ENCODE measurements around the gene TP53.

TP53 gene

DNA sequence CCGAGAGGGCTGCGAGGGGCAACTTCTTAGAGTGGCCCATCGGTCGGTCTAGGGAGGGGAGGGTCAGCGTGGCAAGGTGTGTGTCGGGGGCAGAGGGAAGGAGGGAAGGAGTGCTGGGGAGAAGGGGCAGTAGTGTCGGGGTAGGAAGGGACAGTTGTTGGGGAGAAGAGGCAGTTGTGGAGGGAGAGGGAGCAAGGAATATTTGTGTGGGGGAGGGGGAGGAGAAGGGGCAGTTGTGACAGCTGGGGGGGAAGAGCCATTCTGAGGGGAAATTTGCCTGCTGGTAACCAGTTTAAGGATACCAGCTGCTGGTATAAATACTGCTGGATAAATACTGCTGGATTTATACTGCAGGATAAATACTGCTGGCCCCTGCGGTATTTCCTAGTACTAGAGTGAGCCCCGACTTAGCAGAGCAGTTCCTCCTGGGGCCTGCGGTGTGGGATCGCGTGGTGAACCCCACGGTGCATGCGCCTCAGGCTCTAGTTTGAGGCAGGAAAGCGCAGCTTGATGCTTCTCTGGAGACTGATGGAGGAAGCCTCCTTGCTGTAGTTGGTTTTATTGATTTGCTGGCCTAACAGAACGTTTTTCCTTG is 30.6 kb upstream of the TP53 start (continued):
- TF ChIP-seq, protein P1, sequence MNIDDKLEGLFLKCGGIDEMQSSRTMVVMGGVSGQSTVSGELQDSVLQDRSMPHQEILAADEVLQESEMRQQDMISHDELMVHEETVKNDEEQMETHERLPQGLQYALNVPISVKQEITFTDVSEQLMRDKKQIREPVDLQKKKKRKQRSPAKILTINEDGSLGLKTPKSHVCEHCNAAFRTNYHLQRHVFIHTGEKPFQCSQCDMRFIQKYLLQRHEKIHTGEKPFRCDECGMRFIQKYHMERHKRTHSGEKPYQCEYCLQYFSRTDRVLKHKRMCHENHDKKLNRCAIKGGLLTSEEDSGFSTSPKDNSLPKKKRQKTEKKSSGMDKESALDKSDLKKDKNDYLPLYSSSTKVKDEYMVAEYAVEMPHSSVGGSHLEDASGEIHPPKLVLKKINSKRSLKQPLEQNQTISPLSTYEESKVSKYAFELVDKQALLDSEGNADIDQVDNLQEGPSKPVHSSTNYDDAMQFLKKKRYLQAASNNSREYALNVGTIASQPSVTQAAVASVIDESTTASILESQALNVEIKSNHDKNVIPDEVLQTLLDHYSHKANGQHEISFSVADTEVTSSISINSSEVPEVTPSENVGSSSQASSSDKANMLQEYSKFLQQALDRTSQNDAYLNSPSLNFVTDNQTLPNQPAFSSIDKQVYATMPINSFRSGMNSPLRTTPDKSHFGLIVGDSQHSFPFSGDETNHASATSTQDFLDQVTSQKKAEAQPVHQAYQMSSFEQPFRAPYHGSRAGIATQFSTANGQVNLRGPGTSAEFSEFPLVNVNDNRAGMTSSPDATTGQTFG (tag by site-specific recombination; IDR thresholded peaks at IDR 0.05; ENCODE audit: borderline replicate concordance), result 0 out of 2 replicates have a peak, but pooled peaks have one; percentile 30
- TF ChIP-seq ZXDB (tag by site-specific recombination; IDR thresholded peaks at IDR 0.05) (no peak), ZNF140 (tag by site-specific recombination; IDR thresholded peaks at IDR 0.05) (no peak), ZNF366 (tag by site-specific recombination; conservative IDR thresholded peaks at IDR 0.05) (0 out of 2 replicates have a peak, but pooled peaks have one; percentile 6)
- TF ChIP-seq, protein P2, sequence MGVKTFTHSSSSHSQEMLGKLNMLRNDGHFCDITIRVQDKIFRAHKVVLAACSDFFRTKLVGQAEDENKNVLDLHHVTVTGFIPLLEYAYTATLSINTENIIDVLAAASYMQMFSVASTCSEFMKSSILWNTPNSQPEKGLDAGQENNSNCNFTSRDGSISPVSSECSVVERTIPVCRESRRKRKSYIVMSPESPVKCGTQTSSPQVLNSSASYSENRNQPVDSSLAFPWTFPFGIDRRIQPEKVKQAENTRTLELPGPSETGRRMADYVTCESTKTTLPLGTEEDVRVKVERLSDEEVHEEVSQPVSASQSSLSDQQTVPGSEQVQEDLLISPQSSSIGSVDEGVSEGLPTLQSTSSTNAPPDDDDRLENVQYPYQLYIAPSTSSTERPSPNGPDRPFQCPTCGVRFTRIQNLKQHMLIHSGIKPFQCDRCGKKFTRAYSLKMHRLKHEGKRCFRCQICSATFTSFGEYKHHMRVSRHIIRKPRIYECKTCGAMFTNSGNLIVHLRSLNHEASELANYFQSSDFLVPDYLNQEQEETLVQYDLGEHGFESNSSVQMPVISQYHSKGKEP (tag by site-specific recombination; IDR thresholded peaks at IDR 0.05), result no peak

DNA sequence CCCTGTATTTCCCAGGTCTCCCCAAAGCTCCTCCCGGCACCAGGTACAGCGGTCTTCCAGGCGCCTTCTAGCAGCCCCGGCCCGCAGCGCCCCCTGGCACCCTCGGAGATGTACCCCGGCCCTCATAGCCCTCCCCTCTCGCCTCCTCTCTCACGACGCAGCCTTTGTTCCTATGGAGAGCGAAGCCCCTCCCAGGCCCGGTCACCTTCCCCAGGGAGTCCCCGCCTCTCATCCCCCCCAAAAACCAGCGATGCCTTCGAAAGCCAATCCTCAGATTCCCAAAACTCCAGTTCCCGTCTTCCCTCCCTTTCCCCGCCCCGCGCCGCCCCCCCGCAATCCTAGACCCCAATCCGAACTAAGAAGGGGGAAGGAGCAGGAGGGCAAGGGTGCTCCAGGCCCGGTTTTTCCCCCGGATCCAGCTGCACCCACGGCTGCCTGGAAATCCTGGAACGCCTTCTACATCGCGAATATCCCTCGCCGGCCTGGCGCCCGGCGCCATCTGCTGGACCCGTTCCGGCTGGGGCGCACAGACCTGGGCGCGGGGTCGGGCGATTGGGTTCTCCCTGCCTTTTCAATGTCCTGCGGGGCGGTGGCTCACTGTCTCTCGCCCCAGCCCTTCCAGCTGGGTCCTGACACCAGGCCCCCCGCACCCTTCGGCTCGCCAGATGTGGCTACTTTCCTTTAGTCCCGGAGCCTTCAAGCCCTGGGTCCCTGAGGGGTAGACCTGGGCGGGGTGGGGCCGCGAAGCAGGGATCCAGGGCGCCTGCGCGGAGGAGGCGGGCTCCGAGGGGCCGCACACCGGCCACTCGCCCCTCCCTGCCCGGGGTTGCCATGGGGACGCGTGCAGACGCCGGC is 29.8 kb upstream of the TP53 start, which contains the start of gene DNAH2:
Gene DNAH2, plus strand, starts transcription at position 844 of the 855 bp plus-strand sequence. CDS start 1,991 bp downstream, outside the sequence.
- Histone ChIP-seq H3K27ac (ENCODE audit: extremely low read depth, low read depth, low read length) (peak within 1 kb of the TSS; percentile 38; the same call in 1 of the 2 replicates), H3K9me3 (ENCODE audit: control insufficient read depth, insufficient read depth, low read depth, low read length) (no peaks in the 10 kb centered on the region), H3K36me3 (ENCODE audit: control insufficient read depth in 2 of 2, insufficient read depth in 1 of 2, low read length in 2 of 2) (no peaks in the 10 kb centered on the region), H3K4me1 (ENCODE audit: control insufficient read depth, insufficient read depth, low read length) (peaks cover 9% of the 10 kb centered on the region), H3K4me3 (ENCODE audit: low read depth, low read length) (peak within 1 kb of the TSS; percentile 54)
- ChIA-PET CTCF (interaction anchor here (0.6 to 2.5 kb wide), 14 partner anchors 12 to 366 kb away, joined by 3 to 49 read pairs (median 4); partner anchors contain the start of genes EFNB3, NAA38, SAT2 and TP53), POLR2A (interaction anchor here (0.6 to 3.2 kb wide), 13 partner anchors 10 to 1732 kb away, joined by 3 to 51 read pairs (median 6); partner anchors contain the start of genes EFNB3, MPDU1, NAA38 and SAT2)
- no peak for TF ChIP-seq ZNF274 (IDR thresholded peaks at IDR 0.05; ENCODE audit: low read length)
- TF ChIP-seq ZNF274 (tag by site-specific recombination; IDR thresholded peaks at IDR 0.05; ENCODE audit: borderline replicate concordance), result no peak
- TF ChIP-seq ZNF843 (tag by site-specific recombination; IDR thresholded peaks at IDR 0.05), result peak; percentile 75; the same call in 1 of the 2 replicates
- TF ChIP-seq, protein P3, sequence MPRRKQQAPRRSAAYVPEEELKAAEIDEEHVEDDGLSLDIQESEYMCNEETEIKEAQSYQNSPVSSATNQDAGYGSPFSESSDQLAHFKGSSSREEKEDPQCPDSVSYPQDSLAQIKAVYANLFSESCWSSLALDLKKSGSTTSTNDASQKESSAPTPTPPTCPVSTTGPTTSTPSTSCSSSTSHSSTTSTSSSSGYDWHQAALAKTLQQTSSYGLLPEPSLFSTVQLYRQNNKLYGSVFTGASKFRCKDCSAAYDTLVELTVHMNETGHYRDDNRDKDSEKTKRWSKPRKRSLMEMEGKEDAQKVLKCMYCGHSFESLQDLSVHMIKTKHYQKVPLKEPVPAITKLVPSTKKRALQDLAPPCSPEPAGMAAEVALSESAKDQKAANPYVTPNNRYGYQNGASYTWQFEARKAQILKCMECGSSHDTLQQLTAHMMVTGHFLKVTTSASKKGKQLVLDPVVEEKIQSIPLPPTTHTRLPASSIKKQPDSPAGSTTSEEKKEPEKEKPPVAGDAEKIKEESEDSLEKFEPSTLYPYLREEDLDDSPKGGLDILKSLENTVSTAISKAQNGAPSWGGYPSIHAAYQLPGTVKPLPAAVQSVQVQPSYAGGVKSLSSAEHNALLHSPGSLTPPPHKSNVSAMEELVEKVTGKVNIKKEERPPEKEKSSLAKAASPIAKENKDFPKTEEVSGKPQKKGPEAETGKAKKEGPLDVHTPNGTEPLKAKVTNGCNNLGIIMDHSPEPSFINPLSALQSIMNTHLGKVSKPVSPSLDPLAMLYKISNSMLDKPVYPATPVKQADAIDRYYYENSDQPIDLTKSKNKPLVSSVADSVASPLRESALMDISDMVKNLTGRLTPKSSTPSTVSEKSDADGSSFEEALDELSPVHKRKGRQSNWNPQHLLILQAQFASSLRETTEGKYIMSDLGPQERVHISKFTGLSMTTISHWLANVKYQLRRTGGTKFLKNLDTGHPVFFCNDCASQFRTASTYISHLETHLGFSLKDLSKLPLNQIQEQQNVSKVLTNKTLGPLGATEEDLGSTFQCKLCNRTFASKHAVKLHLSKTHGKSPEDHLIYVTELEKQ (tag by site-specific recombination; IDR thresholded peaks at IDR 0.05; ENCODE audit: borderline replicate concordance), result peak; percentile 78
- peak; percentile 97 for TF ChIP-seq ZBTB48 (tag by site-specific recombination; IDR thresholded peaks at IDR 0.05)
- TF ChIP-seq OVOL3 (tag by site-specific recombination; IDR thresholded peaks at IDR 0.05), result no peak
- TF ChIP-seq GLIS1 (tag by site-specific recombination; IDR thresholded peaks at IDR 0.05), result peak; percentile 90
- peak; percentile 90 for TF ChIP-seq GLI4 (tag by site-specific recombination; IDR thresholded peaks at IDR 0.05)
- TF ChIP-seq WT1 (tag by site-specific recombination; IDR thresholded peaks at IDR 0.05), result peak; percentile 62
- TF ChIP-seq ZNF658 (tag by site-specific recombination; IDR thresholded peaks at IDR 0.05), result no peak
- TF ChIP-seq, protein P4, sequence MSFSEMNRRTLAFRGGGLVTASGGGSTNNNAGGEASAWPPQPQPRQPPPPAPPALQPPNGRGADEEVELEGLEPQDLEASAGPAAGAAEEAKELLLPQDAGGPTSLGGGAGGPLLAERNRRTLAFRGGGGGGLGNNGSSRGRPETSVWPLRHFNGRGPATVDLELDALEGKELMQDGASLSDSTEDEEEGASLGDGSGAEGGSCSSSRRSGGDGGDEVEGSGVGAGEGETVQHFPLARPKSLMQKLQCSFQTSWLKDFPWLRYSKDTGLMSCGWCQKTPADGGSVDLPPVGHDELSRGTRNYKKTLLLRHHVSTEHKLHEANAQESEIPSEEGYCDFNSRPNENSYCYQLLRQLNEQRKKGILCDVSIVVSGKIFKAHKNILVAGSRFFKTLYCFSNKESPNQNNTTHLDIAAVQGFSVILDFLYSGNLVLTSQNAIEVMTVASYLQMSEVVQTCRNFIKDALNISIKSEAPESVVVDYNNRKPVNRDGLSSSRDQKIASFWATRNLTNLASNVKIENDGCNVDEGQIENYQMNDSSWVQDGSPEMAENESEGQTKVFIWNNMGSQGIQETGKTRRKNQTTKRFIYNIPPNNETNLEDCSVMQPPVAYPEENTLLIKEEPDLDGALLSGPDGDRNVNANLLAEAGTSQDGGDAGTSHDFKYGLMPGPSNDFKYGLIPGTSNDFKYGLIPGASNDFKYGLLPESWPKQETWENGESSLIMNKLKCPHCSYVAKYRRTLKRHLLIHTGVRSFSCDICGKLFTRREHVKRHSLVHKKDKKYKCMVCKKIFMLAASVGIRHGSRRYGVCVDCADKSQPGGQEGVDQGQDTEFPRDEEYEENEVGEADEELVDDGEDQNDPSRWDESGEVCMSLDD (tag by site-specific recombination; IDR thresholded peaks at IDR 0.05), result peak; percentile 93
- no peak for TF ChIP-seq ZNF596 (tag by site-specific recombination; IDR thresholded peaks at IDR 0.05)
- no peak for TF ChIP-seq MYNN (tag by site-specific recombination; IDR thresholded peaks at IDR 0.05; ENCODE audit: borderline replicate concordance)
- no peak for TF ChIP-seq ZNF221 (tag by site-specific recombination; IDR thresholded peaks at IDR 0.05; ENCODE audit: borderline replicate concordance)
- no peak for TF ChIP-seq ZNF571 (tag by site-specific recombination; IDR thresholded peaks at IDR 0.05)
- peak; percentile 77; the same call in 1 of the 2 replicates for TF ChIP-seq IKZF3 (tag by site-specific recombination; IDR thresholded peaks at IDR 0.05)
- TF ChIP-seq ZNF626 (tag by site-specific recombination; IDR thresholded peaks at IDR 0.05), result no peak
- TF ChIP-seq ZNF777 (tag by site-specific recombination; IDR thresholded peaks at IDR 0.05; ENCODE audit: borderline replicate concordance), result peak; percentile 76; the same call in 1 of the 2 replicates
- TF ChIP-seq ZNF311 (tag by site-specific recombination; IDR thresholded peaks at IDR 0.05; ENCODE audit: borderline replicate concordance), result no peak
- peak; percentile 99 for TF ChIP-seq ZNF324 (tag by site-specific recombination; IDR thresholded peaks at IDR 0.05)
